ENCODE measurements around the gene GLMP. TPM values are rescaled to one million over a fixed set of nuclear protein-coding genes. Genes with fewer than 3 reads are reported as not detected.

Gene GLMP
- polyA plus RNA-seq, 1 donor from 2014 or later, result 3.3 TPM

DNA sequence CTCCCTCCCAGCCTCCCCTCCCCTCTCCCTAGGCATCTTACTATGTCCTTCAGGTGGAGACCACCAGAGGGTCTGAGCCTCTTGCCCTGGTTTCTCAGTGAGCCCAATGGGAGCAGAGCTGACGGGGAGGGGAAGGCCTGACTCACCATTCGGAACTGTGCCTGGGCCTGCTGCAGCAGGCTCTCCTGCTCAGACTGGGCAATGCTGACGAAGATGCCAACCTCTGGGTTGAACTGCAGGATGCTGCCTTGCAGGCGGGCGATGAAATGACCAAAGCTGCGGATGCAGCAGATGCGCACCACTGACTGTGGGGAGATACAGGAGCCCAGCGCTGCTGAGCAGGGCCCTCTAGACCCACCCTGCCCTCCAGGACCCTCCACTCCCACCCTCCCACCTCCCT is 36.6 kb downstream of the GLMP start:
- no peaks in the 10 kb centered on the region for H3K27me3 ChIP-seq (ENCODE audit: insufficient read depth, low read depth, low read length)
- no peaks in the 10 kb centered on the region for H4K20me1 ChIP-seq (ENCODE audit: insufficient read depth)
- no peak overlapping the region for H3K4me2 ChIP-seq (ENCODE audit: low read length)
- H3K9me2 ChIP-seq (ENCODE audit: insufficient read depth, low read length), result no peaks in the 10 kb centered on the region
- no peaks in the 10 kb centered on the region for H3K79me2 ChIP-seq (replicated peaks; ENCODE audit: insufficient read depth, low read length)
- H3F3A ChIP-seq (ENCODE audit: insufficient read depth, low read length, poor library complexity, severe bottlenecking), result no peaks in the 10 kb centered on the region
- H3K27ac ChIP-seq (ENCODE audit: low read length), result no peak overlapping the region
- H3K9me3 ChIP-seq (ENCODE audit: low read length), result no peaks in the 10 kb centered on the region
- H3K36me3 ChIP-seq (ENCODE audit: insufficient read depth, low read length), result no peaks in the 10 kb centered on the region
- H3K9ac ChIP-seq (ENCODE audit: low read length), result no peak overlapping the region
- H3K4me3 ChIP-seq (ENCODE audit: low read length), result no peak overlapping the region
- TF ChIP-seq POLR2AphosphoS5 (IDR thresholded peaks at IDR 0.05), result no peak
- no peak for TF ChIP-seq EZH2 (IDR thresholded peaks at IDR 0.05; ENCODE audit: borderline replicate concordance, insufficient read depth, low read length, poor library complexity, severe bottlenecking)
- TF ChIP-seq, protein P1, sequence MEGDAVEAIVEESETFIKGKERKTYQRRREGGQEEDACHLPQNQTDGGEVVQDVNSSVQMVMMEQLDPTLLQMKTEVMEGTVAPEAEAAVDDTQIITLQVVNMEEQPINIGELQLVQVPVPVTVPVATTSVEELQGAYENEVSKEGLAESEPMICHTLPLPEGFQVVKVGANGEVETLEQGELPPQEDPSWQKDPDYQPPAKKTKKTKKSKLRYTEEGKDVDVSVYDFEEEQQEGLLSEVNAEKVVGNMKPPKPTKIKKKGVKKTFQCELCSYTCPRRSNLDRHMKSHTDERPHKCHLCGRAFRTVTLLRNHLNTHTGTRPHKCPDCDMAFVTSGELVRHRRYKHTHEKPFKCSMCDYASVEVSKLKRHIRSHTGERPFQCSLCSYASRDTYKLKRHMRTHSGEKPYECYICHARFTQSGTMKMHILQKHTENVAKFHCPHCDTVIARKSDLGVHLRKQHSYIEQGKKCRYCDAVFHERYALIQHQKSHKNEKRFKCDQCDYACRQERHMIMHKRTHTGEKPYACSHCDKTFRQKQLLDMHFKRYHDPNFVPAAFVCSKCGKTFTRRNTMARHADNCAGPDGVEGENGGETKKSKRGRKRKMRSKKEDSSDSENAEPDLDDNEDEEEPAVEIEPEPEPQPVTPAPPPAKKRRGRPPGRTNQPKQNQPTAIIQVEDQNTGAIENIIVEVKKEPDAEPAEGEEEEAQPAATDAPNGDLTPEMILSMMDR (IDR thresholded peaks at IDR 0.05; ENCODE audit: poor library complexity, severe bottlenecking), result no peak
- TF ChIP-seq, protein P2, sequence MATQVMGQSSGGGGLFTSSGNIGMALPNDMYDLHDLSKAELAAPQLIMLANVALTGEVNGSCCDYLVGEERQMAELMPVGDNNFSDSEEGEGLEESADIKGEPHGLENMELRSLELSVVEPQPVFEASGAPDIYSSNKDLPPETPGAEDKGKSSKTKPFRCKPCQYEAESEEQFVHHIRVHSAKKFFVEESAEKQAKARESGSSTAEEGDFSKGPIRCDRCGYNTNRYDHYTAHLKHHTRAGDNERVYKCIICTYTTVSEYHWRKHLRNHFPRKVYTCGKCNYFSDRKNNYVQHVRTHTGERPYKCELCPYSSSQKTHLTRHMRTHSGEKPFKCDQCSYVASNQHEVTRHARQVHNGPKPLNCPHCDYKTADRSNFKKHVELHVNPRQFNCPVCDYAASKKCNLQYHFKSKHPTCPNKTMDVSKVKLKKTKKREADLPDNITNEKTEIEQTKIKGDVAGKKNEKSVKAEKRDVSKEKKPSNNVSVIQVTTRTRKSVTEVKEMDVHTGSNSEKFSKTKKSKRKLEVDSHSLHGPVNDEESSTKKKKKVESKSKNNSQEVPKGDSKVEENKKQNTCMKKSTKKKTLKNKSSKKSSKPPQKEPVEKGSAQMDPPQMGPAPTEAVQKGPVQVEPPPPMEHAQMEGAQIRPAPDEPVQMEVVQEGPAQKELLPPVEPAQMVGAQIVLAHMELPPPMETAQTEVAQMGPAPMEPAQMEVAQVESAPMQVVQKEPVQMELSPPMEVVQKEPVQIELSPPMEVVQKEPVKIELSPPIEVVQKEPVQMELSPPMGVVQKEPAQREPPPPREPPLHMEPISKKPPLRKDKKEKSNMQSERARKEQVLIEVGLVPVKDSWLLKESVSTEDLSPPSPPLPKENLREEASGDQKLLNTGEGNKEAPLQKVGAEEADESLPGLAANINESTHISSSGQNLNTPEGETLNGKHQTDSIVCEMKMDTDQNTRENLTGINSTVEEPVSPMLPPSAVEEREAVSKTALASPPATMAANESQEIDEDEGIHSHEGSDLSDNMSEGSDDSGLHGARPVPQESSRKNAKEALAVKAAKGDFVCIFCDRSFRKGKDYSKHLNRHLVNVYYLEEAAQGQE (IDR thresholded peaks at IDR 0.05; ENCODE audit: borderline replicate concordance), result no peak
- TF ChIP-seq SMC3 (conservative IDR thresholded peaks at IDR 0.05; ENCODE audit: poor library complexity), result no peak
- no peak for TF ChIP-seq RAD21 (conservative IDR thresholded peaks at IDR 0.05)
- no peak for TF ChIP-seq MXI1 (conservative IDR thresholded peaks at IDR 0.05; ENCODE audit: poor library complexity, severe bottlenecking)
- no peak for TF ChIP-seq EP300 (conservative IDR thresholded peaks at IDR 0.05; ENCODE audit: poor library complexity, severe bottlenecking)
- no peak for TF ChIP-seq TAF1 (IDR thresholded peaks at IDR 0.05; ENCODE audit: low read depth)
- H2AFZ ChIP-seq (ENCODE audit: low read depth, low read length), result no peak overlapping the region

DNA sequence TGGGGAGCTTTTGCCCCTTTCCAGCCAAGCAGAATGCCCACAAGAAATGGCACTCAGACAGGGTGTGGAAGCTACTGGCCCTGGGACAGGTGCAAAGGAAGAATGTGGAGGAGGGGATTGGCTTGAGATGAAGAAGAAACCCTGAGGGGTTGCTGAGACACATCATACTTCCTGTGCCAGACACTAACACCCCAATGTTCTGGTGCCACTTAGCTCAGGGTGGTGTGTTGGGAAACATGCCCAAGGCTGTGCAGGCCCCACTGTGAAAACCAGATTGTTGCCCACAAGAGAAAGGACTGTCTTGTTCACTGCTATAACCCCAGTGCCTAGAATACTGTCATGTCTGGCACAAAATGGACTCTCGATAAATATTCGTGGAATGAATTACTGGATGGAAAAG is 37.8 kb downstream of the GLMP start:
- H3K27me3 ChIP-seq (ENCODE audit: insufficient read depth, low read depth, low read length), result no peaks in the 10 kb centered on the region
- no peak overlapping the region for H3K4me3 ChIP-seq (ENCODE audit: low read length)
- H3K9me2 ChIP-seq (ENCODE audit: insufficient read depth, low read length), result no peaks in the 10 kb centered on the region
- H2AFZ ChIP-seq (ENCODE audit: low read depth, low read length), result no peak overlapping the region
- H3K36me3 ChIP-seq (ENCODE audit: insufficient read depth, low read length), result no peaks in the 10 kb centered on the region
- no peak for TF ChIP-seq MXI1 (conservative IDR thresholded peaks at IDR 0.05; ENCODE audit: poor library complexity, severe bottlenecking)
- no peak for TF ChIP-seq TAF1 (IDR thresholded peaks at IDR 0.05; ENCODE audit: low read depth)
- no peak for TF ChIP-seq EP300 (conservative IDR thresholded peaks at IDR 0.05; ENCODE audit: poor library complexity, severe bottlenecking)
- TF ChIP-seq POLR2AphosphoS5 (IDR thresholded peaks at IDR 0.05), result no peak
- TF ChIP-seq, protein P2 (IDR thresholded peaks at IDR 0.05; ENCODE audit: borderline replicate concordance), result no peak
- TF ChIP-seq, protein P1 (IDR thresholded peaks at IDR 0.05; ENCODE audit: poor library complexity, severe bottlenecking), result no peak
- TF ChIP-seq SMC3 (conservative IDR thresholded peaks at IDR 0.05; ENCODE audit: poor library complexity), result no peak
- H3K9me3 ChIP-seq (ENCODE audit: low read length), result no peaks in the 10 kb centered on the region
- H4K20me1 ChIP-seq (ENCODE audit: insufficient read depth), result no peaks in the 10 kb centered on the region
- H3K4me2 ChIP-seq (ENCODE audit: low read length), result no peak overlapping the region
- no peak overlapping the region for H3K9ac ChIP-seq (ENCODE audit: low read length)
- no peak overlapping the region for H3K27ac ChIP-seq (ENCODE audit: low read length)
- no peaks in the 10 kb centered on the region for H3K79me2 ChIP-seq (replicated peaks; ENCODE audit: insufficient read depth, low read length)
- H3F3A ChIP-seq (ENCODE audit: insufficient read depth, low read length, poor library complexity, severe bottlenecking), result no peaks in the 10 kb centered on the region
